Ishikawa (cell line): Measurements from ENCODE around the gene PIP5K1C.

ENCODE experiments used
- CEBPB ChIP-seq: IDR thresholded peaks from 2 replicates; pipeline ENCODE4 v1.6.1; 2012
- CREB1 ChIP-seq: IDR thresholded peaks from 2 replicates; pipeline ENCODE4 v1.6.1; 2012; ENCODE audit warnings: low read depth
- EGR1 ChIP-seq: IDR thresholded peaks from 2 replicates; pipeline ENCODE4 v1.6.1; 2012
- EP300 ChIP-seq: IDR thresholded peaks from 2 replicates; pipeline ENCODE4 v1.6.1; 2012; ENCODE audit warnings: borderline replicate concordance
- FOXM1 ChIP-seq: IDR thresholded peaks from 2 replicates; pipeline ENCODE4 v1.6.1; 2012; ENCODE audit warnings: low read depth, borderline replicate concordance
- MAX ChIP-seq: IDR thresholded peaks from 2 replicates; pipeline ENCODE4 v1.6.1; 2012
- NFIC ChIP-seq: IDR thresholded peaks from 2 replicates; pipeline ENCODE4 v1.6.1; 2012
- RAD21 ChIP-seq: IDR thresholded peaks from 2 replicates; pipeline ENCODE4 v1.6.1; 2012; ENCODE audit warnings: low read depth
- REST ChIP-seq: IDR thresholded peaks from 2 replicates; pipeline ENCODE4 v1.6.1; 2012; ENCODE audit warnings: low read depth, mild to moderate bottlenecking
- TAF1 ChIP-seq: IDR thresholded peaks from 2 replicates; pipeline ENCODE4 v1.6.1; 2012; ENCODE audit warnings: low read depth, mild to moderate bottlenecking
- TCF12 ChIP-seq: IDR thresholded peaks from 2 replicates; pipeline ENCODE4 v1.6.1; 2012; ENCODE audit warnings: low read depth
- TEAD4 ChIP-seq: IDR thresholded peaks from 2 replicates; pipeline ENCODE4 v1.6.1; 2012
- USF1 ChIP-seq: IDR thresholded peaks from 2 replicates; pipeline ENCODE4 v1.6.1; 2012
- YY1 ChIP-seq: IDR thresholded peaks from 2 replicates; pipeline ENCODE4 v1.6.1; 2012; ENCODE audit warnings: low read depth
- ZBTB7A ChIP-seq: IDR thresholded peaks from 2 replicates; pipeline ENCODE4 v1.6.1; 2012; ENCODE audit warnings: low read depth

Gene PIP5K1C, protein sequence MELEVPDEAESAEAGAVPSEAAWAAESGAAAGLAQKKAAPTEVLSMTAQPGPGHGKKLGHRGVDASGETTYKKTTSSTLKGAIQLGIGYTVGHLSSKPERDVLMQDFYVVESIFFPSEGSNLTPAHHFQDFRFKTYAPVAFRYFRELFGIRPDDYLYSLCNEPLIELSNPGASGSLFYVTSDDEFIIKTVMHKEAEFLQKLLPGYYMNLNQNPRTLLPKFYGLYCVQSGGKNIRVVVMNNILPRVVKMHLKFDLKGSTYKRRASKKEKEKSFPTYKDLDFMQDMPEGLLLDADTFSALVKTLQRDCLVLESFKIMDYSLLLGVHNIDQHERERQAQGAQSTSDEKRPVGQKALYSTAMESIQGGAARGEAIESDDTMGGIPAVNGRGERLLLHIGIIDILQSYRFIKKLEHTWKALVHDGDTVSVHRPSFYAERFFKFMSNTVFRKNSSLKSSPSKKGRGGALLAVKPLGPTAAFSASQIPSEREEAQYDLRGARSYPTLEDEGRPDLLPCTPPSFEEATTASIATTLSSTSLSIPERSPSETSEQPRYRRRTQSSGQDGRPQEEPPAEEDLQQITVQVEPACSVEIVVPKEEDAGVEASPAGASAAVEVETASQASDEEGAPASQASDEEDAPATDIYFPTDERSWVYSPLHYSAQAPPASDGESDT

DNA sequence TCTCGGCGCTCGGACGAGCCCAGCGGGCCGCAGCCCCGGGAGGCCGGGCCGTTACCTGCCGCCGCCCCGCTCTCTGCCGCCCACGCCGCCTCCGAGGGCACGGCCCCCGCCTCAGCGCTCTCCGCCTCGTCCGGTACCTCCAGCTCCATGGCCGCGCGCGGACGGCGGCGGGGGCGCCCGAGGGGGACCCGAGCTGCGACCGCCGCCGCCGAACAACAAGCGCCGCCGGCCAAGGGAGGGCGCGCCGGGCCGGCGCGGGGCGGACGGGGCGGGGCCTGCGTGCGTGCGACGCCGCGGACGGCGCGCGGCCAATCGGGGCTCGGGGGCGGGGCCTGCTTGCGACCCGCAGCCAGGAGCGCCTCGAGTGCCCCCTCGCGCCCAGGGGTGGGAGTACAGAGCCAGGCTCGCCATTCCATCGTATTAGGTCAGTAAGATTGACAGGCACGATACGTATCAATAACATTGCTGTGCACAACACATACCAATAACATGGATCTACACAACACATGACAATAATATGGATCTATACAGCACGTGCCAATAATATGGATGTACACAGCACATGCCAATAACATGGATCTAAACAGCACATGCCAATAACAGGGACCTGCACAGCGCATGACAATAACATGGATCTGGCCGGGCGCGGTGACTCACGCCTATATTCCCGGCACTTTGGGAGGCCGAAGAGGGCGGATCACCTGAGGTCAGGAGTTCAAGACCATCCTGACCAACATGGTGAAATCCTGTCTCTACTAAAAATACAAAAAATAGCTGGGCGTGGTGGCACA is at the start of gene PIP5K1C:
TSS of gene PIP5K1C (minus strand) at position 227 of the 791 bp plus-strand sequence. CDS start at position 149, 78 bp downstream.
- TF ChIP-seq TEAD4, result no peak
- no peak for TF ChIP-seq CEBPB
- peak; percentile 54; the same call in 1 of the 2 replicates for TF ChIP-seq EGR1
- TF ChIP-seq CREB1, result no peak
- TF ChIP-seq REST, result no peak
- no peak for TF ChIP-seq TAF1
- no peak for TF ChIP-seq YY1
- TF ChIP-seq MAX, result no peak
- no peak for TF ChIP-seq ZBTB7A
- TF ChIP-seq FOXM1, result no peak
- TF ChIP-seq NFIC, result no peak
- TF ChIP-seq TCF12, result no peak
- TF ChIP-seq USF1, result no peak
- no peak for TF ChIP-seq EP300
- TF ChIP-seq RAD21, result peak; percentile 69

DNA sequence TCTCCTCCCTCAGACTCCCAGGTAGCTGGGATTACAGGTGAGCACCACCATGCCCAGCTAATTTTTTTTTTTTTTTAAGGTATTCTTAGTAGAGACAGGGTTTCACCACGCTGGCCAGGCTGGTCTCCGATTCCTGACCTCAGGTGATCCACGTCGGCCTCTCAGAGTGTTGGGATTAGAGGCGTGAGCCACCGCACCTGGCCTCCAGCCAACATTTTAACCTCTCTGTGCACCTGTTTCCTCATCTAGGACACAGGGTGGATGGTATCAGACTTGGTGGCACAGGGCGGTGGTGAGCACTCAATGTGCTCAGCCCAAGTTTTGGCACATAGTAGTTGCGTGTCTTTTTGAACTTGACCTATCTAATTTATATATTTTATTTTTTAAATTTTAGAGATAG is 48.7 kb upstream of the PIP5K1C start:
- TF ChIP-seq RAD21 (no peak), NFIC (peak; percentile 40; the same call in 1 of the 2 replicates)

- TF ChIP-seq FOXM1, result no peak
- TF ChIP-seq TCF12, result no peak
- no peak for TF ChIP-seq EGR1
- no peak for TF ChIP-seq CEBPB
- no peak for TF ChIP-seq REST
- TF ChIP-seq EP300, result no peak
- no peak for TF ChIP-seq TAF1
- TF ChIP-seq MAX, result no peak
- TF ChIP-seq NFIC, result no peak
- no peak for TF ChIP-seq RAD21
- no peak for TF ChIP-seq TEAD4
- no peak for TF ChIP-seq CREB1
- no peak for TF ChIP-seq USF1
- no peak for TF ChIP-seq ZBTB7A
Observed at GRCh38 chr19:3746371-3747056, 46.2 kb upstream of the PIP5K1C start.

- TF ChIP-seq EGR1, result no peak
- no peak for TF ChIP-seq TAF1
- TF ChIP-seq YY1, result no peak
- TF ChIP-seq ZBTB7A, result no peak
- TF ChIP-seq CREB1, result no peak
- TF ChIP-seq USF1, result no peak
- no peak for TF ChIP-seq RAD21
- TF ChIP-seq EP300, result no peak
- TF ChIP-seq FOXM1, result no peak
- no peak for TF ChIP-seq TCF12
- no peak for TF ChIP-seq MAX
- TF ChIP-seq REST, result no peak
- no peak for TF ChIP-seq CEBPB
- no peak for TF ChIP-seq NFIC
- no peak for TF ChIP-seq TEAD4
Observed at GRCh38 chr19:3745363-3746045, 45.2 kb upstream of the PIP5K1C start.
